HG02571 (cell line): ENCODE measurements around the gene OR8J1.
"Not testable (repeated sequence)": the region's sequence is repeated elsewhere in the genome, so short reads cannot be mapped to it uniquely, and the experiment has no call there.

Source experiments
- ATAC-seq: cut with Tn5 transposase; IDR thresholded peaks from one replicate; pipeline ENCODE4 v1.9.1; 2021; ENCODE audit warnings: mild to moderate bottlenecking, moderate library complexity; ENCODE audit not compliant: unreplicated experiment

Gene OR8J1

GRCh38 chr11:56353991-56354390, at the start of gene OR8J1:
TSS of gene OR8J1 (plus strand) at chr11:56354291. CDS start at chr11:56360247, 5,956 bp downstream.
- ATAC-seq, result no peak

DNA sequence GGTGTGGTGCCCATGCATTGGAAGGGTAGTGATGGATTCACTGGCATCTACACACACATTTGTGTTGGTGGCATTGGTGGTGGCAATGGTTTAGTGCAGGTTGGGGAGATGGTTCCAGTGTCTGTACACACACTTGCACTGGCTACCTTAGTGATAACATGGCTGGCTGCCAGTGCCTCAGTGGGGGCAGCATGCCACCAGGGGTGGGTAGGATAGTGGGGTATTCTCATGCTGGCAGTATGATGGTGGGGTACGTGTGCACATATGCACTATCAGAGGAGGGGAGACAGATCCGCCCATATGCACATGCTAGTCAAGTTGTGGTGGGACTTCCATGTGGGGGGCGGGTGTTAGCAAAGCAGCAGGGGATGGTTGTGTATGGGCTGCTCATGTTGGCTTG, 46.3 kb upstream of the OR8J1 start:
- no peak for ATAC-seq

DNA sequence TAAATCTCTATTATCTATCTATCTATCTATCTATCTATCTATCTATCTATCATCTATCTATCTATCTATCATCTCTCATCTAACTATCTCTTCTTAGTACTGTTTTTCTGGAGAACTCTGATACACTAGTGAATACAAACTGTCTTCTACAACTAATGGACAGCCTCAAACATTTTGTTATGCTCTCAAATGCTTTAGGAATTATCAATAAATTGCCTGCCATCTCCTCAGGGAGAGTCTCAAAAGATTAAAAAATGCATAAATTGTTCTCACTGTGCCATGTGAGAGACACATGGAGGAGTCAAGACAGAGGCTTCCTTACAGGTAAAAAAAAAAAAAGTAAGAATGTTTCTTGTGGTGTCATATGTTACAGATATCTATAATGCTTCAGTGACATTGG, 39.2 kb upstream of the OR8J1 start, which contains the start of gene OR8K3:
TSS of gene OR8K3 (plus strand) at position 301 of the 400 bp plus-strand sequence. CDS start 3,163 bp downstream, outside the sequence.
- no peak for ATAC-seq

GRCh38 chr11:56331861-56332491, 22.1 kb upstream of the OR8J1 start:
- no peak for ATAC-seq

DNA sequence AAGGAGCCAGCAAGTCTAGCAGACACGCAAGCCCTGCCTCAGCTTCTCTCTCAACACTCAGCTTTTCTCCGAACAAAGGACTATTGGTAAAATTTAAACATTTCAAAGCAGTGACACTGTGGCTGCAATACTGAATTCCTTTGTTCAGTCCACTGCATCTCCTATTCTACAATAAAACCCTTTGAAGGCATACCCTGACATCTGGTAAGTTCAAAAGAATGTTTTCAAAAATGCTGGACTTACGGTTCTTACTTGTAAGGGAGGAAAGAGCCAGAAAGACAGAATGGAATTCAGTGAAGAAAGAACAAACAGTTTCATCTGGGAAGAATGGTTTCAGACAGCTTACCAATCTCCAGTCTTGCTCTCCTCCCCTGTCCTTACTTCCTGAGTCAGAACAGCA, 20.9 kb upstream of the OR8J1 start:
- no peak for ATAC-seq

- no peak for ATAC-seq
Measured at GRCh38 chr11:56340289-56340688, 13.8 kb upstream of the OR8J1 start.

DNA sequence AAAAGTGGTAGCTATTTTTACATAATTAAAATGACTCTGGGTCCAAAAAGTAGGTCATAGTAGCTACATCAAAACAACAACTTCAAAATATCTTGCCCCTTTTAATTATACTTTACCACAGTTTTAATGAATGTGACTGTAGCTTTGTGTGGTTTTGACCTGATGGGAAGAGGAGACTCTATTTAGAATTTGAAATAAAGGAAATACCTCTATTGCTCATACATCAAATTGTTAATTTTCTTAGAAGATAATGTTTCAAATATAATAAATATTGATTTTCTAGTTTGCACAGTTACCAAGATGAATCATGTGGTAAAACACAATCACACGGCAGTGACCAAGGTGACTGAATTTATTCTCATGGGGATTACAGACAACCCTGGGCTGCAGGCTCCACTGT, 8.4 kb upstream of the OR8J1 start, which contains the start of gene OR8K1:
TSS of gene OR8K1 (plus strand) at position 301 of the 400 bp plus-strand sequence. CDS start at position 301, 0 bp downstream.
- ATAC-seq, result no peak

DNA sequence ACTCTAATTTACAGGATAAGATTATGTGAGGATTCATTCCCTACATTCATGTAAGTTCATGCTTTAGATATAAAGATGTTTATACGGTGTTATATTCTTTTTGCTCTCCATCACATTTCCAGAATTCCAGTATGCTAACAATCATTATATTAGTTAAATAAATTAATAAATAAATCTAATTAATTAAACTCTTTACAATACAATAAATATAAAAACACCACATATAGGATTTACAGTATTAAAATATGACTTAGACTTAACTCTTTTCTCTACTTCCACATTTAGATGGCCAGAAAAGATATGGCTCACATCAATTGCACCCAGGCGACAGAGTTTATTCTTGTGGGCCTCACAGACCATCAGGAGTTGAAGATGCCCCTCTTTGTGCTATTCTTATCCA, 21.2 kb downstream of the OR8J1 start, which contains the start of gene OR8U1:
TSS of gene OR8U1 (plus strand) at position 301 of the 400 bp plus-strand sequence. CDS start at position 301, 0 bp downstream.
- ATAC-seq, result no peak

DNA sequence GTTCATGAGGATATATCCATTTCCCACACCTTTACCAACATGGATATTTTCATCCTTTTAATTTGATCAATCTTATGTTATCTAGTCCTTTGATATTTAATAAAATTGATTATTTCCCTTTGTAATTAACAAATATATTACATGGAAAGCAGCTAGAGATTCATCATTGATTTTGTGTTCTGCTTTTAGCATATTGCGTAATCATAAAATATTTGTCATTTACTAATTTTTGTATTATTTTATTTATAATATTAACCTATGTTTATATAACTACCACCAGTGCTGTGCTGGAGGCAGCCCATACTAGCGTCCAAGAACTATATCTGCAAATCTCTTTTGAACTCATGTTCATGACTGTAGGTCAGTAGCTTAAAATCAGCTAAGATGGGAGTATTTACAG, 26.0 kb downstream of the OR8J1 start:
- ATAC-seq, result no peak

GRCh38 chr11:56394381-56394780, 40.3 kb downstream of the OR8J1 start:
- no peak for ATAC-seq

DNA sequence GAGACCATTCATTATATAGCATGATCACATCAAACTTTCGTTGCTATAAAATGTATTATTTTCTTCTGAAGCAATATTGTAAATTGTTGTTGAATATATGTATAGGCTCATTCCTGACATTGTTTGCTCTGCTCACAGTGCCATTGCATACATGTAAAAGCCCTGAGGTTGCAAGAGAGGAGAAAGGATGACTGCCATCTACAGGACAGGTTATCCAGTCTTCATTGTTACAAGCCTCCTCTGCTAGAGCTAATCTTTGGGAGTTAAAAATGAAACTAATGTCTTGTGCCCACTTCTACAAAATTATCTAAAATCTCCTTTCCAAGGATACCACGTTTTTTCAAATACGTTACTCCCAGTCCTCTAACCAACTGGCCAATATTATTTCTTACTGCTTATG, 42.0 kb downstream of the OR8J1 start:
- ATAC-seq, result no peak

DNA sequence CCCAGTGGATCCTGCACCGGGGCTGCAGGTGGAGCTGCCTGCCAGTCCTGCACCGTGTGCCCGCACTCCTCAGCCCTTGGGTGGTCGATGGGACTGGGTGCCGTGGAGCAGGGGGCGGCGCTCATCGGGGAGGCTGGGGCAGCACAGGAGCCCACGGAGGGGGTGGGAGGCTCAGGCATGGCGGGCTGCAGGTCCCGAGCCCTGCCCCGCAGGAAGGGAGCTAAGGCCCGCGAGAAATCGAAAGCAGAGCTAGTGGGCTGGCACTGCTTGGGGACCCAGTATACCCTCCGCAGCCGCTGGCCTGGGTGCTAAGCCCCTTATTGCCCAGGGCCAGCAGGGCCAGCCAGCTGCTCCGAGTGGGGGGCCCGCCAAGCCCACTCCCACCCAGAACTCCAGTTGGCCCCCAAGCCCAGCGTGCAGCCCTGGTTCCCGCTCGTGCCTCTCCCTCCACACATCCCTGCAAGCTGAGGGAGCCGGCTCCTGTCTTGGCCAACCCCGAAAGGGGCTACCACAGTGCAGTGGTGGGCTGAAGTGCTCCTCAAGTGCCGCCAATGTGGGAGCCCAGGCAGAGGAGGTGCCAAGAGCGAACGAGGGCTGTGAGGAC, 47.9 kb downstream of the OR8J1 start:
- not testable (repeated sequence) for ATAC-seq

GRCh38 chr11:56404393-56404792, 50.3 kb downstream of the OR8J1 start:
- no peak for ATAC-seq

DNA sequence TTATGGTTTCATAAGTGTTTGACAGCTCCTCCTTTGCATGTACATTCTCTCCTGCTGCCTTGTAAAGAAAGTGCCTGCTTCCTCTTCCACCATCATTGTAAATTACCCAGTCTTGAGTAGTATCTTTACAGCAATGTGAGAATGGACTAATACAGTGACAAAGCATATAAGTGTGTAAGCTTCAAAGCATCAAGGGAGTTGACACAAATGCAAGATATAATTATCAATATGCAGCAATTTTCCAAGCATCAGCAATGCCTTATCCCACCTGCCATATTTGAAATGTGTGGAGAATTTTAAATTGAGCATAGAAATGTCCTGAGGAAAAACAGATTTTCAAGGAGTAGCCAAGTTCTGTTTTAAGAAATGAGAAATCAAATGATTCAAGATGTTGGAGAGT, 56.7 kb downstream of the OR8J1 start:
- ATAC-seq, result no peak
